IPS DF 6.9 (cell line): ENCODE measurements around the gene ARHGAP26.

ENCODE experiments used
- DNase-seq: peaks from one replicate; pipeline ENCODE4 v3.0.0-alpha.2; 2013; ENCODE audit warnings: low read depth, low spot score
- H3K27ac ChIP-seq: one replicate; pipeline ENCODE4 v1.5.1; 2013; ENCODE audit warnings: low read length, control low read depth
- H3K27me3 ChIP-seq: 2 replicates; pipeline ENCODE4 v1.6.1; 2013; ENCODE audit warnings: mild to moderate bottlenecking, low read length; ENCODE audit not compliant: control insufficient read depth, insufficient read depth
- H3K36me3 ChIP-seq: 2 replicates; pipeline ENCODE4 v1.6.1; 2013; ENCODE audit warnings: low read length; ENCODE audit not compliant: control insufficient read depth, insufficient read depth
- H3K4me1 ChIP-seq: 2 replicates; pipeline ENCODE4 v1.6.1; 2013; ENCODE audit warnings: low read length; ENCODE audit not compliant: control insufficient read depth, insufficient read depth
- H3K4me3 ChIP-seq: 2 replicates; pipeline ENCODE4 v1.5.1; 2013; ENCODE audit warnings: mild to moderate bottlenecking, low read length
- H3K9me3 ChIP-seq: 2 replicates; pipeline ENCODE4 v1.6.1; 2013; ENCODE audit warnings: low read length, inconsistent platforms; ENCODE audit not compliant: control insufficient read depth, insufficient read depth
- WGBS: extraction: QIAGEN DNeasy Blood & Tissue Kit; methylation state at CpG from one replicate; pipeline ENCODE4 v1.1.7; 2013; ENCODE audit warnings: mixed read lengths, missing lambda C conversion rate; ENCODE audit not compliant: insufficient read length, insufficient coverage; 5-methylcytosine and 5-hydroxymethylcytosine counted together

The ARHGAP26 gene

GRCh38 chr5:142735323-142736246 is 34.6 kb upstream of the ARHGAP26 start:
- no CpG with 5 or more reads among the region's 8 CpGs for WGBS
- no peak overlapping the region for H3K4me3 ChIP-seq
- 0 out of 2 replicates have a peak, but pooled peaks cover 1% of the 10 kb centered on the region for H3K4me1 ChIP-seq
- H3K27ac ChIP-seq, result no peak overlapping the region
- no peaks in the 10 kb centered on the region for H3K9me3 ChIP-seq
- no peak for DNase-seq
- H3K27me3 ChIP-seq, result no peaks in the 10 kb centered on the region
- no peaks in the 10 kb centered on the region for H3K36me3 ChIP-seq

- H3K4me1 ChIP-seq, result 0 out of 2 replicates have a peak, but pooled peaks cover 1% of the 10 kb centered on the region
- no peaks in the 10 kb centered on the region for H3K9me3 ChIP-seq
- H3K36me3 ChIP-seq, result no peaks in the 10 kb centered on the region
- H3K27ac ChIP-seq, result no peak overlapping the region
- no peak overlapping the region for H3K4me3 ChIP-seq
- DNase-seq, result no peak
- no peaks in the 10 kb centered on the region for H3K27me3 ChIP-seq
- WGBS, result no CpG with 5 or more reads among the region's 7 CpGs
These were observed 33.9 kb upstream of the ARHGAP26 start for GRCh38 chr5:142736247-142736632.

GRCh38 chr5:142737179-142737578 is 33.0 kb upstream of the ARHGAP26 start:
- H3K4me3 ChIP-seq, result no peak overlapping the region
- WGBS, result no CpG with 5 or more reads among the region's 5 CpGs
- H3K9me3 ChIP-seq, result no peaks in the 10 kb centered on the region
- H3K36me3 ChIP-seq, result no peaks in the 10 kb centered on the region
- no peak overlapping the region for H3K27ac ChIP-seq
- H3K27me3 ChIP-seq, result no peaks in the 10 kb centered on the region
- 0 out of 2 replicates have a peak, but pooled peaks cover 1% of the 10 kb centered on the region for H3K4me1 ChIP-seq
- no peak for DNase-seq

GRCh38 chr5:142740474-142741242 is 29.5 kb upstream of the ARHGAP26 start:
- H3K27me3 ChIP-seq, result no peaks in the 10 kb centered on the region

GRCh38 chr5:142743592-142744441 is 26.4 kb upstream of the ARHGAP26 start:
- H3K27ac ChIP-seq, result no peak overlapping the region
- H3K27me3 ChIP-seq, result no peaks in the 10 kb centered on the region
- H3K36me3 ChIP-seq, result no peaks in the 10 kb centered on the region
- H3K4me1 ChIP-seq, result no peaks in the 10 kb centered on the region
- no peak for DNase-seq
- no peak overlapping the region for H3K4me3 ChIP-seq
- H3K9me3 ChIP-seq, result no peaks in the 10 kb centered on the region
- no CpG with 5 or more reads among the region's 7 CpGs for WGBS

More at GRCh38 chr5:142740474-142741242, 29.5 kb upstream of the ARHGAP26 start:
- Histone ChIP-seq H3K27ac (no peak overlapping the region), H3K36me3 (no peaks in the 10 kb centered on the region), H3K4me1 (0 out of 2 replicates have a peak, but pooled peaks cover 1% of the 10 kb centered on the region), H3K4me3 (no peak overlapping the region), H3K9me3 (no peaks in the 10 kb centered on the region)
- no peak for DNase-seq
- no CpG with 5 or more reads among the region's 6 CpGs for WGBS

GRCh38 chr5:142745268-142745667 is 24.9 kb upstream of the ARHGAP26 start:
- Histone ChIP-seq H3K36me3 (no peaks in the 10 kb centered on the region), H3K27me3 (no peaks in the 10 kb centered on the region), H3K4me1 (no peaks in the 10 kb centered on the region), H3K9me3 (no peaks in the 10 kb centered on the region), H3K27ac (no peak overlapping the region), H3K4me3 (no peak overlapping the region)
- DNase-seq, result no peak
- WGBS, result no CpG with 5 or more reads among the region's 4 CpGs

GRCh38 chr5:142746532-142747433 is 23.4 kb upstream of the ARHGAP26 start:
- WGBS, result no CpG with 5 or more reads among the region's 4 CpGs
- no peak overlapping the region for H3K27ac ChIP-seq
- DNase-seq, result no peak
- H3K9me3 ChIP-seq, result no peaks in the 10 kb centered on the region
- no peaks in the 10 kb centered on the region for H3K36me3 ChIP-seq
- no peaks in the 10 kb centered on the region for H3K4me1 ChIP-seq
- H3K27me3 ChIP-seq, result no peaks in the 10 kb centered on the region
- H3K4me3 ChIP-seq, result no peak overlapping the region

- DNase-seq, result no peak
- Histone ChIP-seq H3K9me3 (no peaks in the 10 kb centered on the region), H3K4me1 (no peaks in the 10 kb centered on the region), H3K27ac (no peak overlapping the region), H3K27me3 (no peaks in the 10 kb centered on the region), H3K4me3 (no peak overlapping the region), H3K36me3 (no peaks in the 10 kb centered on the region)
- WGBS, result no CpG with 5 or more reads among the region's 1 CpG
These were observed 22.0 kb upstream of the ARHGAP26 start for GRCh38 chr5:142748132-142748531.

GRCh38 chr5:142748568-142749249 is 21.5 kb upstream of the ARHGAP26 start:
- Histone ChIP-seq H3K9me3 (no peaks in the 10 kb centered on the region), H3K27me3 (no peaks in the 10 kb centered on the region), H3K4me1 (no peaks in the 10 kb centered on the region), H3K36me3 (no peaks in the 10 kb centered on the region), H3K27ac (no peak overlapping the region), H3K4me3 (no peak overlapping the region)
- DNase-seq, result no peak
- no CpG with 5 or more reads among the region's 2 CpGs for WGBS
